ENCODE measurements around the gene CPLX4. TPM values are rescaled to one million over a fixed set of nuclear protein-coding genes. Genes with fewer than 3 reads are reported as not detected.

Gene CPLX4
- total and polyA plus RNA-seq, 10 donors: 0.04 TPM; not detected in 9

GRCh38 chr18:59308938-59309260 lies 9.6 kb downstream of the CPLX4 start:
- no peak for DNase-seq
- Histone ChIP-seq H3K4me1 (peaks cover 0 to 15% (median 10%) of the 10 kb centered on the region in 6 donors), H3K27me3 (replicated peaks in 1 of 7) (peaks cover 0 to 54% (median 23%) of the 10 kb centered on the region in 7 donors), H3K9me3 (no peaks in the 10 kb centered on the region), H3K27ac (no peak overlapping the region), H3K4me3 (peak overlapping the region in 5 of 8 donors; percentile 12 to 59 (median 37)), H3K36me3 (no peaks in the 10 kb centered on the region)
- intact Hi-C loops (cut with DNase I; ENCODE audit: low total_unique reads): loop anchor here (5.0 to 10.0 kb wide), 2 partner anchors 64 to 93 kb away; no protein-coding TSS in a partner anchor
- no peak for TF ChIP-seq CTCF (IDR thresholded peaks at IDR 0.05 in 8 of 11, conservative IDR thresholded peaks at IDR 0.05 in 3 of 11)
- no peak for TF ChIP-seq POLR2A (IDR thresholded peaks at IDR 0.05)
- TF ChIP-seq POLR2AphosphoS5 (IDR thresholded peaks at IDR 0.05): no peak
- 18 to 25% (median 22%) methylated on average over 5 of the region's 5 CpGs for WGBS, 5 donors

GRCh38 chr18:59308248-59308937 lies 10.1 kb downstream of the CPLX4 start:
- peak; percentile 86 for DNase-seq
- peaks cover 0 to 15% (median 10%) of the 10 kb centered on the region in 6 donors for H3K4me1 ChIP-seq
- H3K9me3 ChIP-seq: no peaks in the 10 kb centered on the region
- H3K27ac ChIP-seq: no peak overlapping the region
- TF ChIP-seq CTCF (IDR thresholded peaks at IDR 0.05 in 8 of 11, conservative IDR thresholded peaks at IDR 0.05 in 3 of 11): peak; percentile 49 to 86 (median 74)
- TF ChIP-seq POLR2AphosphoS5 (IDR thresholded peaks at IDR 0.05): peak in 1 of 3 donors; percentile 41
- TF ChIP-seq POLR2A (IDR thresholded peaks at IDR 0.05): no peak
- peaks cover 0 to 54% (median 23%) of the 10 kb centered on the region in 7 donors for H3K27me3 ChIP-seq (replicated peaks in 1 of 7)
- H3K4me3 ChIP-seq: peak overlapping the region in 5 of 8 donors; percentile 12 to 59 (median 37)
- WGBS, 5 donors: 3 to 5% (median 4%) methylated on average over 45 to 46 of the region's 46 CpGs
- H3K36me3 ChIP-seq: no peaks in the 10 kb centered on the region
- intact Hi-C loops (cut with DNase I; ENCODE audit: low total_unique reads): loop anchor here (5.0 to 10.0 kb wide), 2 partner anchors 64 to 94 kb away; no protein-coding TSS in a partner anchor

GRCh38 chr18:59306640-59307039 lies 11.8 kb downstream of the CPLX4 start:
- Histone ChIP-seq H3K4me3 (no peak overlapping the region), H3K9me3 (no peaks in the 10 kb centered on the region), H3K27ac (no peak overlapping the region), H3K36me3 (no peaks in the 10 kb centered on the region), H3K27me3 (replicated peaks in 1 of 7) (peaks cover 0 to 50% (median 23%) of the 10 kb centered on the region in 7 donors), H3K4me1 (peaks cover 0 to 15% (median 10%) of the 10 kb centered on the region in 6 donors)
- no peak for TF ChIP-seq POLR2AphosphoS5 (IDR thresholded peaks at IDR 0.05)
- no peak for TF ChIP-seq POLR2A (IDR thresholded peaks at IDR 0.05)
- no peak for TF ChIP-seq CTCF (IDR thresholded peaks at IDR 0.05 in 8 of 11, conservative IDR thresholded peaks at IDR 0.05 in 3 of 11)
- intact Hi-C loops (cut with DNase I; ENCODE audit: low total_unique reads): loop anchor here (5.0 to 10.0 kb wide), 2 partner anchors 62 to 96 kb away; no protein-coding TSS in a partner anchor
- 80 to 89% (median 84%) methylated on average over 6 of the region's 6 CpGs for WGBS, 5 donors
- DNase-seq: no peak

- DNase-seq: no peak
- peaks cover 0 to 15% (median 10%) of the 10 kb centered on the region in 6 donors for H3K4me1 ChIP-seq
- intact Hi-C loops (cut with DNase I; ENCODE audit: low total_unique reads): loop anchor here (5.0 to 10.0 kb wide), 2 partner anchors 60 to 97 kb away; no protein-coding TSS in a partner anchor
- no peaks in the 10 kb centered on the region for H3K36me3 ChIP-seq
- peaks cover 0 to 50% (median 23%) of the 10 kb centered on the region in 7 donors for H3K27me3 ChIP-seq (replicated peaks in 1 of 7)
- H3K27ac ChIP-seq: no peak overlapping the region
- 59 to 74% (median 69%) methylated on average over 4 of the region's 4 CpGs for WGBS, 5 donors
- TF ChIP-seq POLR2AphosphoS5 (IDR thresholded peaks at IDR 0.05): no peak
- no peak for TF ChIP-seq CTCF (IDR thresholded peaks at IDR 0.05 in 8 of 11, conservative IDR thresholded peaks at IDR 0.05 in 3 of 11)
- H3K9me3 ChIP-seq: no peaks in the 10 kb centered on the region
- no peak overlapping the region for H3K4me3 ChIP-seq
Measured at GRCh38 chr18:59305295-59305694, 13.2 kb downstream of the CPLX4 start.
